ENCODE measurements around the gene PRMT2.

DNA sequence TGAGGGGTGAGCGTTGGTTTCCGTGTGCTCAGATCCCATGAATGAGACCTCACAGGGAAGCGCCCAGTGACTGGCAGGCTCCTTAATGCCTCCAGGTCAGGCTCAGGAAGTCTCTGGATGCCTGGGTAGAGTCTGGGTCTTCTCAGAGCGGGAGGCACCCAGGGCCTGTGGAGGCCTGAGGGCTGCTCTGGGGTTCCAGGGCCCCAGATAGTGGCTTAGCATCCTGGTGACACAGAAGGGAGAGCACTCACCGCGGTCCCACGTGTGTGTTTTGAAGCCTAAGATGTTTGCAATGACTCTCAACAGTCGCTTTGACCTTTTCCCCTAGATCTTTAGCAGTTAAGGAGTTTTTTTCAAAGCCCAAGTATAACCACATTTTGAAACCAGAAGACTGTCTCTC is 25.0 kb downstream of the PRMT2 start:
- TF ChIP-seq, protein P1, sequence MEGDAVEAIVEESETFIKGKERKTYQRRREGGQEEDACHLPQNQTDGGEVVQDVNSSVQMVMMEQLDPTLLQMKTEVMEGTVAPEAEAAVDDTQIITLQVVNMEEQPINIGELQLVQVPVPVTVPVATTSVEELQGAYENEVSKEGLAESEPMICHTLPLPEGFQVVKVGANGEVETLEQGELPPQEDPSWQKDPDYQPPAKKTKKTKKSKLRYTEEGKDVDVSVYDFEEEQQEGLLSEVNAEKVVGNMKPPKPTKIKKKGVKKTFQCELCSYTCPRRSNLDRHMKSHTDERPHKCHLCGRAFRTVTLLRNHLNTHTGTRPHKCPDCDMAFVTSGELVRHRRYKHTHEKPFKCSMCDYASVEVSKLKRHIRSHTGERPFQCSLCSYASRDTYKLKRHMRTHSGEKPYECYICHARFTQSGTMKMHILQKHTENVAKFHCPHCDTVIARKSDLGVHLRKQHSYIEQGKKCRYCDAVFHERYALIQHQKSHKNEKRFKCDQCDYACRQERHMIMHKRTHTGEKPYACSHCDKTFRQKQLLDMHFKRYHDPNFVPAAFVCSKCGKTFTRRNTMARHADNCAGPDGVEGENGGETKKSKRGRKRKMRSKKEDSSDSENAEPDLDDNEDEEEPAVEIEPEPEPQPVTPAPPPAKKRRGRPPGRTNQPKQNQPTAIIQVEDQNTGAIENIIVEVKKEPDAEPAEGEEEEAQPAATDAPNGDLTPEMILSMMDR (conservative IDR thresholded peaks at IDR 0.05; ENCODE audit: low read depth, low read length), result no peak
- TF ChIP-seq EZH2 (IDR thresholded peaks at IDR 0.05; ENCODE audit: borderline replicate concordance, low read depth, low read length, poor library complexity, severe bottlenecking), result no peak
